Fibroblast of lung (primary cell): ENCODE measurements around the gene MXI1. TPM values are rescaled to one million over a fixed set of nuclear protein-coding genes. Genes with fewer than 3 reads are reported as not detected.

Experiments used
- DNase-seq, 2 donors: peaks; one replicate each; pipeline versions ENCODE4 v3.0.0 to v3.0.0-alpha.2; 2010; ENCODE audit warnings: low read depth in 2 of 2
- H2AFZ ChIP-seq: 2 replicates; pipeline ENCODE4 v1.5.1; 2012; ENCODE audit warnings: low read length, control low read depth, inconsistent platforms
- H3K27ac ChIP-seq: 2 replicates; pipeline ENCODE4 v1.5.1; 2011; ENCODE audit warnings: low read length, control low read depth; ENCODE audit not compliant: insufficient read depth
- H3K27me3 ChIP-seq: 2 replicates; pipeline ENCODE4 v1.5.1; 2011; ENCODE audit warnings: mild to moderate bottlenecking, low read length; ENCODE audit not compliant: control insufficient read depth, insufficient read depth
- H3K36me3 ChIP-seq: 2 replicates; pipeline ENCODE4 v1.5.1; 2011; ENCODE audit warnings: low read length; ENCODE audit not compliant: control insufficient read depth, insufficient read depth
- H3K4me1 ChIP-seq: 2 replicates; pipeline ENCODE4 v1.5.1; 2011; ENCODE audit warnings: low read length; ENCODE audit not compliant: control insufficient read depth, insufficient read depth; ENCODE audit errors: extremely low read depth
- H3K4me2 ChIP-seq: 2 replicates; pipeline ENCODE4 v1.5.1; 2011; ENCODE audit warnings: low read length, control low read depth; ENCODE audit not compliant: insufficient read depth; ENCODE audit errors: extremely low read depth
- H3K4me3 ChIP-seq, 4 experiments: fragments of 200-600 bp in 1 of 4; sonication (generic) in 1 of 4; replicated peaks in 1 of 4; 2 replicates each; pipeline ENCODE4 v1.5.1; 2011 to 2016; ENCODE audit warnings: low read length in 4 of 4, low read depth in 3 of 4, mild to moderate bottlenecking in 3 of 4, control low read depth in 2 of 4, inconsistent platforms in 1 of 4, mixed read lengths in 1 of 4; ENCODE audit not compliant: insufficient read depth in 1 of 4; ENCODE audit errors: control extremely low read depth in 1 of 4
- H3K79me2 ChIP-seq: 2 replicates; pipeline ENCODE4 v1.5.1; 2012; ENCODE audit warnings: mild to moderate bottlenecking, low read length, inconsistent platforms; ENCODE audit not compliant: control insufficient read depth, insufficient read depth
- H3K9ac ChIP-seq: 2 replicates; pipeline ENCODE4 v1.5.1; 2011; ENCODE audit warnings: mild to moderate bottlenecking, low read length, control low read depth; ENCODE audit not compliant: insufficient read depth
- H3K9me3 ChIP-seq: 2 replicates; pipeline ENCODE4 v1.5.1; 2012; ENCODE audit warnings: low read depth, low read length; ENCODE audit not compliant: control insufficient read depth, insufficient read depth
- H4K20me1 ChIP-seq: 2 replicates; pipeline ENCODE4 v1.5.1; 2011; ENCODE audit warnings: low read length; ENCODE audit not compliant: control insufficient read depth, insufficient read depth; ENCODE audit errors: extremely low read depth
- EZH2 ChIP-seq: IDR thresholded peaks from 2 replicates; pipeline ENCODE4 v1.5.1; 2012; ENCODE audit warnings: low read length, control low read depth, mild to moderate bottlenecking; ENCODE audit errors: missing control alignments
- polyA plus RNA-seq, 2 donors: library from polyadenylated mRNA; depleted of rRNA in 1 of 2; stranded (reverse) in 1 of 2; unstranded in 1 of 2; fragments of >200 nt; gene quantifications; 2 replicates each; pipeline ENCODE4 v1.2.1, GENCODE V29; 2011 to 2012; ENCODE audit warnings: missing spikeins in 1 of 2
- total RNA-seq: library from RNA; depleted of rRNA; stranded (reverse); fragments of >200 nt; gene quantifications from 2 replicates; pipeline ENCODE4 v1.2.1, GENCODE V29; 2014
- TF ChIP-seq, protein P1 (sequence below), 2 donors: IDR thresholded peaks in 1 of 2; conservative IDR thresholded peaks in 1 of 2; 1 replicate in 1 of 2; 2 replicates in 1 of 2; pipeline ENCODE4 v1.5.1; 2011 to 2012; ENCODE audit warnings: low read length in 2 of 2, control low read depth in 1 of 2, inconsistent platforms in 1 of 2, low read depth in 1 of 2, mild to moderate bottlenecking in 1 of 2

MXI1 gene
- total and polyA plus RNA-seq, 2 donors (not counting 1 experiment from before 2014, with no cell fraction given) = 18.7 to 40.1 TPM

DNA sequence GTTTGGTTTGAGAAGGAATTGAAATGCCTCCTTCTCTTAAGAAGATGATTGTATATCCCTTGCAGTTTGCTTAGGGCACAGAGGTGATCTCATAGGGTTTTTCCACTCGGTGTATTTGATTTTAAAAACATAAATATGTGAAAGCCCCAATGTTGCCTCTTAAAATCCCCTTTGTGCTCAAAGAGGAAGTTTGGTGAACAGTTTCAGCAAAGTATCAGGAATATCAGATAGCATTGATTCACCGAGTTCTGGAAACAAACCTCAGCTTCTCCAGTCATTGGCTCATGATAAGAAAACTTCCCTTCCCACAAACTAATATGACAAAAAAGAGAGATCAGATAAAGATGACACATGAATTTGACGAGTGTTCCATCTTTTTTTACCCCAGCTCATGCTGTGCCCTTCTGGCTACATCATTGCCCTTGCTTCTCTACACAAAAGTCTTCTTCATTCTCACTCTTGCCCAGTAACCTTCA lies 117.4 kb downstream of the MXI1 start:
- H3K27ac ChIP-seq = no peak overlapping the region
- no peak overlapping the region for H3K9ac ChIP-seq
- H3K4me2 ChIP-seq = no peak overlapping the region
- no peaks in the 10 kb centered on the region for H3K79me2 ChIP-seq
- H4K20me1 ChIP-seq = no peaks in the 10 kb centered on the region
- H3K36me3 ChIP-seq = no peaks in the 10 kb centered on the region
- peaks cover 19% of the 10 kb centered on the region for H3K4me1 ChIP-seq
- no peak overlapping the region for H3K4me3 ChIP-seq
- no peaks in the 10 kb centered on the region for H3K27me3 ChIP-seq
- TF ChIP-seq, protein P1, sequence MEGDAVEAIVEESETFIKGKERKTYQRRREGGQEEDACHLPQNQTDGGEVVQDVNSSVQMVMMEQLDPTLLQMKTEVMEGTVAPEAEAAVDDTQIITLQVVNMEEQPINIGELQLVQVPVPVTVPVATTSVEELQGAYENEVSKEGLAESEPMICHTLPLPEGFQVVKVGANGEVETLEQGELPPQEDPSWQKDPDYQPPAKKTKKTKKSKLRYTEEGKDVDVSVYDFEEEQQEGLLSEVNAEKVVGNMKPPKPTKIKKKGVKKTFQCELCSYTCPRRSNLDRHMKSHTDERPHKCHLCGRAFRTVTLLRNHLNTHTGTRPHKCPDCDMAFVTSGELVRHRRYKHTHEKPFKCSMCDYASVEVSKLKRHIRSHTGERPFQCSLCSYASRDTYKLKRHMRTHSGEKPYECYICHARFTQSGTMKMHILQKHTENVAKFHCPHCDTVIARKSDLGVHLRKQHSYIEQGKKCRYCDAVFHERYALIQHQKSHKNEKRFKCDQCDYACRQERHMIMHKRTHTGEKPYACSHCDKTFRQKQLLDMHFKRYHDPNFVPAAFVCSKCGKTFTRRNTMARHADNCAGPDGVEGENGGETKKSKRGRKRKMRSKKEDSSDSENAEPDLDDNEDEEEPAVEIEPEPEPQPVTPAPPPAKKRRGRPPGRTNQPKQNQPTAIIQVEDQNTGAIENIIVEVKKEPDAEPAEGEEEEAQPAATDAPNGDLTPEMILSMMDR (conservative IDR thresholded peaks at IDR 0.05 in 1 of 2, IDR thresholded peaks at IDR 0.05 in 1 of 2; ENCODE audit: low read depth in 1 of 2, low read length in 2 of 2) = no peak
- no peak for TF ChIP-seq EZH2
- no peak for DNase-seq
- no peaks in the 10 kb centered on the region for H3K9me3 ChIP-seq
- H2AFZ ChIP-seq = no peak overlapping the region

DNA sequence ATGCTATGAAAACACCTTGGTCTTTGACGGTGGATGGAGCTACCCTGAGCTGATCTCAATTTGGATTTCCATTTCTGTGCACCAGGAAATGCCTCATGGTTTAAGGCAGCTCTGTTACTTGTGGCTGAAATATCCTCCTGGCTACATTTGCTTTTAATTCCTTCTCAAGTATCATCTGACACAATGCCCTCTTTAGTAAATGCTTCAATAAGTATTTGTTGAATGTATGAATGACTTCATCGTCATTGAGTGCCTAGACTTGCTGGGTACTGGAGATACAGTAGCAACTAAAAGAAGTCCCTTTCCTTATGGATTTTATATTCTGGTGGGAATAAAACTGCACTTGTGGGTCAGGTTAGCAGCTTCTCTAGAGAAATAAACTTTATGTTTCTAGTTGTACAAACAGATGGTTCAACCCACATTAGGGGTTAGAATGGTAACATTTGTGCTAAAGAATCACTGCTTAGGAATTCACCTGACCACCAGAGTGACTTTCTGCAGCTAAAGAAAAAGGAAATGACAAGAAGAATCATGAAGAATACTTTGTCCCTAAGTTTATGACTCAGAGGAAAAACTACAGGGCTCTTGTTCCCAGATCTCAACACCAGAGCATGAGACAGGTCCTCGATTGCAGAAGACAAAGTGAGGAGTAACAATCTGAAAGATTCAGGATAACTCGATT lies 119.1 kb downstream of the MXI1 start:
- Histone ChIP-seq H3K4me1 (peaks cover 19% of the 10 kb centered on the region), H3K4me3 (no peak overlapping the region)

DNA sequence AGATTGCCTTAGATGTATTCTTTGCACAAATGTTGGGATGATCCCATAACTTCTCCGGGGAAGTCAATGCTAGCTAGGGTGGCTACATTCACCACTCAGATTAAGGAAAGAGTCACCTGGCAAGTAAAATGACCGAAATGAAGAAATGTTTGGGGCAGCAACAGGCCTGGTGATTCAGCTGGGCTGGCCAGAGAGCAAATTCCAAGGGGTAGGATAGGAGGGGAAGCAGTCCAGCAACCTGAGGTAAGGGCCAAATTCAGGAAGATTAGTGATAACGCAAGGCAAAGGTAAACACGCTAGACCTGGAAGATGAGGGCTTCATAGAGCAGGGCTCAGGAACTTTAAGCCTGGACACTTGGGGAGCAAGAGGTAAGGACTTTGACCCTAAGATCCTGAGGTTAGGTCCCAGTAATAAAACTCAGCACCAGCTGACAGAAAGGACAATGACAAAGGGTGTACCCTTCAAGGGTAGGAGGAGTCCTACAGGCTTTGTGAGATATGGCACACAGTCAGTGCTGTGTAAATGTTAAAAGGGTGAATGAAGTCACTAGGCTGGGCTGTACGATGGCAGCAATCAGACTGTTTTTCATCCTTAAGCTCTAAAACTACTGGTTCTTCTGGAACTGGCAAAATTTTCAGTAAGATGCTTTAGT lies 120.0 kb downstream of the MXI1 start:
- no peak for TF ChIP-seq EZH2
- TF ChIP-seq, protein P1 (conservative IDR thresholded peaks at IDR 0.05 in 1 of 2, IDR thresholded peaks at IDR 0.05 in 1 of 2; ENCODE audit: low read depth in 1 of 2, low read length in 2 of 2) = no peak
- peak in 1 of 2 donors; percentile 55 for DNase-seq
- no peaks in the 10 kb centered on the region for H4K20me1 ChIP-seq
- no peak overlapping the region for H3K9ac ChIP-seq
- H3K36me3 ChIP-seq = no peaks in the 10 kb centered on the region
- no peaks in the 10 kb centered on the region for H3K27me3 ChIP-seq
- H3K9me3 ChIP-seq = no peaks in the 10 kb centered on the region
- H3K79me2 ChIP-seq = no peaks in the 10 kb centered on the region
- no peak overlapping the region for H2AFZ ChIP-seq
- no peak overlapping the region for H3K27ac ChIP-seq
- peak overlapping the region; percentile 49 for H3K4me2 ChIP-seq
- H3K4me1 ChIP-seq = peaks cover 19% of the 10 kb centered on the region
- no peak overlapping the region for H3K4me3 ChIP-seq

More for the DNA sequence above, 119.1 kb downstream of the MXI1 start:
- Histone ChIP-seq H2AFZ (peak overlapping the region; percentile 5), H3K79me2 (no peaks in the 10 kb centered on the region), H3K36me3 (no peaks in the 10 kb centered on the region), H3K27me3 (no peaks in the 10 kb centered on the region), H4K20me1 (no peaks in the 10 kb centered on the region), H3K4me2 (peak overlapping the region; percentile 49), H3K9ac (no peak overlapping the region), H3K27ac (peak overlapping the region; percentile 60), H3K9me3 (no peaks in the 10 kb centered on the region)
- peak; percentile 82 to 94 for DNase-seq
- TF ChIP-seq EZH2 = no peak
- TF ChIP-seq, protein P1 (conservative IDR thresholded peaks at IDR 0.05 in 1 of 2, IDR thresholded peaks at IDR 0.05 in 1 of 2; ENCODE audit: low read depth in 1 of 2, low read length in 2 of 2) = no peak
